Mesenchymal stem cell (in vitro differentiated cells and primary cell): ENCODE data around the gene SSH2.
A peak's percentile ranks its signal among the peaks of the same experiment; 100 is the strongest.

Experiments
- DNase-seq: peaks from one replicate; pipeline ENCODE4 v3.0.0-alpha.2; 2013
- H2AFZ ChIP-seq: one replicate; pipeline ENCODE4 v1.6.1; 2013; ENCODE audit warnings: low read depth, mild to moderate bottlenecking, control low read depth, inconsistent platforms, low read length, moderate library complexity
- H2AK5ac ChIP-seq: 2 replicates; pipeline ENCODE4 v1.6.1; 2013; ENCODE audit warnings: low read length, moderate library complexity, mild to moderate bottlenecking, inconsistent platforms; ENCODE audit not compliant: severe bottlenecking
- H2BK120ac ChIP-seq: one replicate; pipeline ENCODE4 v1.6.1; 2013; ENCODE audit warnings: low read depth, mild to moderate bottlenecking, inconsistent platforms, low read length, moderate library complexity
- H2BK12ac ChIP-seq, 2 experiments: one replicate each; pipeline ENCODE4 v1.6.1; 2013; ENCODE audit warnings: inconsistent platforms in 2 of 2, low read length in 2 of 2, mild to moderate bottlenecking in 2 of 2, moderate library complexity in 2 of 2, control low read depth in 1 of 2
- H2BK15ac ChIP-seq: one replicate; pipeline ENCODE4 v1.6.1; 2013; ENCODE audit warnings: mild to moderate bottlenecking, low read depth, inconsistent platforms; ENCODE audit not compliant: poor library complexity, severe bottlenecking
- H2BK5ac ChIP-seq: 2 replicates; pipeline ENCODE4 v1.6.1; 2013; ENCODE audit warnings: low read depth, mild to moderate bottlenecking, low read length, control low read depth, inconsistent platforms; ENCODE audit not compliant: poor library complexity, severe bottlenecking
- H3K14ac ChIP-seq, 2 experiments: one replicate each; pipeline ENCODE4 v1.6.1; 2013; ENCODE audit warnings: inconsistent platforms in 2 of 2, low read length in 2 of 2, control low read depth in 1 of 2, mild to moderate bottlenecking in 1 of 2, moderate library complexity in 1 of 2
- H3K18ac ChIP-seq, 2 experiments: one replicate each; pipeline ENCODE4 v1.6.1; 2013; ENCODE audit warnings: inconsistent platforms in 2 of 2, low read length in 2 of 2, control low read depth in 1 of 2, low read depth in 1 of 2, mild to moderate bottlenecking in 1 of 2
- H3K23ac ChIP-seq, 2 experiments: one replicate each; pipeline ENCODE4 v1.6.1; 2013; ENCODE audit warnings: inconsistent platforms in 2 of 2, low read length in 2 of 2, mild to moderate bottlenecking in 2 of 2, moderate library complexity in 2 of 2, control low read depth in 1 of 2
- H3K27ac ChIP-seq: 2 replicates; pipeline ENCODE4 v1.5.1; 2013; ENCODE audit warnings: mild to moderate bottlenecking, moderate library complexity, low read length, control low read depth, inconsistent platforms; ENCODE audit not compliant: poor library complexity, severe bottlenecking
- H3K27me3 ChIP-seq, 2 experiments: 2 replicates each; pipeline versions ENCODE4 v1.6.1 to v1.7.0; 2013; ENCODE audit warnings: low read length in 2 of 2, mild to moderate bottlenecking in 2 of 2, moderate library complexity in 2 of 2, control low read depth in 1 of 2, inconsistent platforms in 1 of 2; ENCODE audit not compliant: control insufficient read depth in 1 of 2, insufficient read depth in 1 of 2
- H3K36me3 ChIP-seq, 2 experiments: 2 replicates each; pipeline versions ENCODE4 v1.6.1 to v1.7.0; 2013; ENCODE audit warnings: low read length in 2 of 2, control low read depth in 1 of 2, inconsistent platforms in 1 of 2, low read depth in 1 of 2, mild to moderate bottlenecking in 1 of 2; ENCODE audit not compliant: insufficient read depth in 2 of 2, control insufficient read depth in 1 of 2
- H3K4ac ChIP-seq, 2 experiments: one replicate each; pipeline ENCODE4 v1.6.1; 2013; ENCODE audit warnings: inconsistent platforms in 2 of 2, low read length in 2 of 2, mild to moderate bottlenecking in 2 of 2, moderate library complexity in 2 of 2, control low read depth in 1 of 2, low read depth in 1 of 2
- H3K4me1 ChIP-seq: 2 replicates; pipeline ENCODE4 v1.6.1; 2013; ENCODE audit warnings: low read depth, low read length, control low read depth; ENCODE audit not compliant: control insufficient read depth, insufficient read depth
- H3K4me2 ChIP-seq: 2 replicates; pipeline ENCODE4 v1.6.1; 2013; ENCODE audit warnings: low read length, mild to moderate bottlenecking, inconsistent platforms; ENCODE audit not compliant: poor library complexity, severe bottlenecking
- H3K4me3 ChIP-seq, 2 experiments: 2 replicates each; pipeline versions ENCODE4 v1.5.1 to v1.7.0; 2013; ENCODE audit warnings: low read length in 2 of 2, mild to moderate bottlenecking in 2 of 2, control low read depth in 1 of 2, low read depth in 1 of 2; ENCODE audit not compliant: insufficient read depth in 1 of 2
- H3K79me1 ChIP-seq: replicated peaks from 2 replicates; pipeline ENCODE4 v1.6.1; 2013; ENCODE audit warnings: mild to moderate bottlenecking, control low read depth, low read length, inconsistent platforms; ENCODE audit not compliant: poor library complexity, severe bottlenecking
- H3K9ac ChIP-seq: 2 replicates; pipeline ENCODE4 v1.7.0; 2013; ENCODE audit warnings: mild to moderate bottlenecking, low read length, moderate library complexity
- H3K9me3 ChIP-seq: 2 replicates; pipeline ENCODE4 v1.7.0; 2013; ENCODE audit warnings: mild to moderate bottlenecking, low read length; ENCODE audit not compliant: control insufficient read depth
- H4K8ac ChIP-seq: one replicate; pipeline ENCODE4 v1.6.1; 2013; ENCODE audit warnings: inconsistent platforms, mild to moderate bottlenecking, low read length, moderate library complexity
- H4K91ac ChIP-seq: one replicate; pipeline ENCODE4 v1.6.1; 2013; ENCODE audit warnings: mild to moderate bottlenecking, low read length, inconsistent platforms
- WGBS: methylation state at CpG from one replicate; pipeline ENCODE4 v1.1.7; 2013; ENCODE audit warnings: mixed read lengths; 5-methylcytosine and 5-hydroxymethylcytosine counted together

SSH2 gene

DNA sequence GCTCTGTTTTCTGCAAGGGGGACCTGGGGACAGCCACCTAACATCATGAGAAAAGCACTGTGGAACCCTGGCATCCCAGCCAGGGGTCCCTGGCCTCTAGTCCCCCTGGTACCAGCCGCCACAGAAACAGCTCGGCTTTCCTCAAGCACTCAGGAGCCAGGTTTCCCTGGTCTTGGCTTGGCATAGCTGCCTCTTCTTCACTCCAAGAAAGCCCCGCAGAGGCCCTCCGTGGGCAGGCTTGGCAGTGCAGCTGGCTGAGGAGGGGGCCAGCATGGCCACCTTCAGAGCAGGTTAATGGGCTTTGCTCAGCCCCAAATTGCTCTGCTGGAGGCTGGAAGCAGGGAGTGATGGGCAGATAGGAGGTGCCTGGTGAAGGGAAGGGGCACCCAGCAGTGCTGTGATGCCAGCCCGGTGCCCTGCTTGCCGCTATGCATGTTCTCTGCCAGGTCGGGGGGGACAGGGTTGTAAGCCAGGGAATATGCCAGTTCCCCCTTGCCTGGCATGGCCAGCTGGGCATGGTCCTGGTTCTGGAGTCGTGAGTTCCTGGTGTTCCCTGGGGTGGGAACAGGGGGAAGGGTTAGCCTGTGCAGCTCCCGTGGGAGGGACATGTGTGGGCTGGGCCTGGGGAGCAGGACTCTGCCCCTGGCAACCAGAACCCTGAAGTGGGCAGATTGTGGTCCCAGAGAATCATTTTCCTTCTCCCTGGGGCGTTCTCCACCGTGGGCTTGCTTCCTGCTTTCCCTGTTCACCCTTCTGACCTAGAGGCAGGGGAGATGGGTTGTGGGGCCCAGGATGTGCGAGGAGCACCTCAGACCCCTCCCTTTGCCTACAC is 333.9 kb downstream of the SSH2 start:
- Histone ChIP-seq H3K4ac (no peak overlapping the region), H3K36me3 (no peaks in the 10 kb centered on the region), H4K8ac (no peak overlapping the region), H2AK5ac (no peak overlapping the region), H2AFZ (no peak overlapping the region), H4K91ac (no peak overlapping the region), H2BK120ac (no peak overlapping the region), H3K27me3 (no peaks in the 10 kb centered on the region), H3K9ac (no peak overlapping the region), H3K18ac (no peak overlapping the region), H3K4me1 (peaks cover 42% of the 10 kb centered on the region), H3K27ac (no peak overlapping the region), H3K4me2 (no peak overlapping the region), H3K4me3 (no peak overlapping the region), H2BK12ac (no peak overlapping the region), H3K14ac (no peak overlapping the region), H2BK15ac (no peak overlapping the region), H2BK5ac (no peak overlapping the region), H3K9me3 (no peaks in the 10 kb centered on the region), H3K79me1 (peaks cover 12% of the 10 kb centered on the region), H3K23ac (no peak overlapping the region)
- DNase-seq = no peak
- WGBS = 96% methylated on average over 10 of the region's 12 CpGs

DNA sequence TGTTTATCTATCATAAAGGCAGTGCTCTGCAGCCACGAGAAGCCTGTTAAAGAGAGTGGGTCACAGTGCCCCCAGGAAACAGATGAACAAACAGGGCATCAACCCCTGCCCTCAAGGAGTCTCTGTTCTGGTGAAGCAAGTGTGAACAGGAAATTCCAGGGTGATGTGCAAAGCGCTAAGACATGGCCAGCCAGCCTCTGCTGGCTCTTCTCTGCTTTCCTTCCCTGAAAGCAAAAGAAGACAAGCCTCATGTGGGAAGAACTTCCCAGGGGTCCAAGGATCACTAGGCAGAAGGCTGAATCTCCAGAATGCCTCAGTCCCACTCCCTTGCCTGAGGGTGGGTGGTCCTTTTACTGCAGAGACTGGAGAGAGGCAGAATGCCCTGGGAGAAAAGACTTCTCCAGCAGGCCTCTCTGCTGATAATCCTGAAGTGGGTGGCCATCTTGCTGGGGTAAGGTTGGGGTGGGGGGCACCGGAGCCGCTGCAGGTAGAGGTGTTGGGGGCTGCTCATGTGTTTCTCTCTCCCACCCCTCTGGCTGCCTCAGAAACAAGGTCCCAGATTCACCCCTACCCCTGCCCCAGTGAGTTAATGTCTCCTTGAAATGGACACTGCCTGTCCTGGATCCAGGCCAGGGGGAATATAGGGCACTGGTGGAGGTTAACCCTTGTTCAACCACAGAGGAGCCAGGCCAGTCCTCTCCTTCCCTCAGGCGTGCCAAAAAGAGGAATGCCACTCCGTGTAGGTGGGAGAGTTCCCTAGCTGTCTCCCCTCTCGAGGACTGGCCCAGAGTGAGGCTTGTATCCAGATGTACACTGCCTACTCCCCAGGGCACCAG is 334.7 kb downstream of the SSH2 start:
- Histone ChIP-seq H2BK12ac (no peak overlapping the region), H3K23ac (no peak overlapping the region), H2BK120ac (no peak overlapping the region), H3K18ac (no peak overlapping the region), H3K4me3 (no peak overlapping the region), H3K14ac (no peak overlapping the region), H3K4me1 (peaks cover 50% of the 10 kb centered on the region), H3K36me3 (no peaks in the 10 kb centered on the region), H2AK5ac (no peak overlapping the region), H3K27ac (no peak overlapping the region), H4K91ac (no peak overlapping the region), H3K9me3 (no peaks in the 10 kb centered on the region), H3K27me3 (no peaks in the 10 kb centered on the region), H3K4me2 (no peak overlapping the region), H3K4ac (no peak overlapping the region), H2BK5ac (no peak overlapping the region), H3K79me1 (peaks cover 10% of the 10 kb centered on the region), H3K9ac (no peak overlapping the region), H2AFZ (no peak overlapping the region), H2BK15ac (no peak overlapping the region), H4K8ac (no peak overlapping the region)
- whole genome bisulfite sequencing = 65% methylated on average over 5 of the region's 7 CpGs
- peak; percentile 57 for DNase-seq

DNA sequence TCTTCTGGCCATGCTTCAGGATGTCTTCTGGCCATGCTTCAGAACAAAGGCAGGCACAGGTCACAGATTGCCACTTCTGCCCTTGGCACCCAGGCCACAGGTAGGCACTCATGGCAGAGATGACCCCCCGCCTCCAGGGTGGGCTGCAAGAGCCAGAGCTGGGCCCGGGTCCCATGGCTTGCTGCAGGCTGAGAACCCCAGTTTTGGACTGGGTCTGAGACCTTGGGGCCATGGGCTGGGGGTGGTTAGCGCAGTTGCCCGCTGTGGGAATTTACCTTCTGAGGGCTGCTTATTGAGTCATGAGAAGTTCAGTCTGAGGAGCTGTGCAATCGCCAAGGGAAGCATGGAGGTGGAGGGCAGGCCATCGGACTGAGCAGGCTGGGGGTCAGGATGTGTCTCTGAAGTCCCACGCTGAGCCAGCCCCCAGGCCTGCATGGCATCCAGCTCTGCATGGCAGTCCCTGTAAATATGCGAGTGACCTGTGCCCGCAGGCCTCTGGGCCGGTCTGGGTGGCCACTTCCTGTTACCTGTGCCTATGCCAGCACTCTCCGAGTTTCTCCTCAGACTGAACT is 335.4 kb downstream of the SSH2 start:
- Histone ChIP-seq H3K4ac (no peak overlapping the region), H3K36me3 (no peaks in the 10 kb centered on the region)

More for the DNA sequence above, 335.4 kb downstream of the SSH2 start:
- no peak overlapping the region for H2BK5ac ChIP-seq
- peak overlapping the region in 1 of 2 experiments; percentile 76 for H3K4me3 ChIP-seq
- H2BK120ac ChIP-seq = no peak overlapping the region
- H3K9me3 ChIP-seq = no peaks in the 10 kb centered on the region
- no peak overlapping the region for H2BK12ac ChIP-seq
- H2BK15ac ChIP-seq = no peak overlapping the region
- H3K23ac ChIP-seq = no peak overlapping the region
- no peak overlapping the region for H4K8ac ChIP-seq
- no peak overlapping the region for H4K91ac ChIP-seq
- H3K27me3 ChIP-seq = no peaks in the 10 kb centered on the region
- peaks cover 57% of the 10 kb centered on the region for H3K4me1 ChIP-seq
- no peak overlapping the region for H2AK5ac ChIP-seq
- DNase-seq = no peak
- WGBS = 86% methylated on average over 11 of the region's 11 CpGs
- H3K27ac ChIP-seq = no peak overlapping the region
- no peak overlapping the region for H3K14ac ChIP-seq
- no peak overlapping the region for H2AFZ ChIP-seq
- peaks cover 7% of the 10 kb centered on the region for H3K79me1 ChIP-seq
- no peak overlapping the region for H3K4me2 ChIP-seq
- H3K18ac ChIP-seq = no peak overlapping the region
- H3K9ac ChIP-seq = no peak overlapping the region
